H1 (cell line): Measurements from ENCODE around the gene PIBF1. TPM values are rescaled to one million over a fixed set of nuclear protein-coding genes. Genes with fewer than 3 reads are reported as not detected.

Experiments
- CTCF ChIA-PET: fragments of 300-600 bp; sonication (Branson Sonifier 250); formaldehyde crosslinking; loops from one replicate; lab custom pipeline; 2021; ENCODE audit not compliant: partially characterized antibody; lab: Charles Lee
- POLR2A ChIA-PET: fragments of 300-600 bp; sonication (Branson Sonifier 250); formaldehyde crosslinking; loops from one replicate; lab custom pipeline; 2021; ENCODE audit warnings: inconsistent platforms; ENCODE audit not compliant: partially characterized antibody; lab: Charles Lee
- DNase-seq, 2 experiments: peaks; one replicate each; pipeline versions ENCODE4 v3.0.0 to v3.0.0-alpha.2; 2010 to 2022; ENCODE audit warnings: low spot score in 2 of 2, low read depth in 1 of 2, mixed read lengths in 1 of 2
- FAIRE-seq: peaks from 2 replicates; lab custom pipeline; 2011; peaks lifted over from hg19 to GRCh38; lab: Jason Lieb, UNC
- H2AFZ ChIP-seq: 2 replicates; pipeline ENCODE4 v1.8.1; 2012; ENCODE audit warnings: low read length, inconsistent platforms
- H2AK5ac ChIP-seq: 2 replicates; pipeline ENCODE4 v1.6.1; 2013; ENCODE audit warnings: low read depth, low read length
- H2BK120ac ChIP-seq: replicated peaks from 2 replicates; pipeline ENCODE3; 2013; ENCODE audit warnings: low read depth, low read length, inconsistent platforms
- H2BK12ac ChIP-seq: 2 replicates; pipeline ENCODE4 v1.6.1; 2013; ENCODE audit warnings: low read depth, low read length
- H2BK15ac ChIP-seq: 2 replicates; pipeline ENCODE4 v1.6.1; 2013; ENCODE audit warnings: low read length
- H2BK20ac ChIP-seq: 2 replicates; pipeline ENCODE4 v1.6.1; 2013; ENCODE audit warnings: low read length
- H2BK5ac ChIP-seq: 2 replicates; pipeline ENCODE4 v1.6.1; 2013; ENCODE audit warnings: low read depth, low read length
- H3K14ac ChIP-seq: 2 replicates; pipeline ENCODE4 v1.6.1; 2013; ENCODE audit warnings: inconsistent platforms; ENCODE audit not compliant: insufficient read length
- H3K18ac ChIP-seq: 2 replicates; pipeline ENCODE4 v1.6.1; 2013; ENCODE audit warnings: low read length; ENCODE audit errors: extremely low read depth
- H3K23ac ChIP-seq: 2 replicates; pipeline ENCODE4 v1.6.1; 2013; ENCODE audit warnings: inconsistent platforms; ENCODE audit not compliant: insufficient read length
- H3K23me2 ChIP-seq: 2 replicates; pipeline ENCODE4 v1.6.1; 2013; ENCODE audit warnings: low read depth, low read length
- H3K27ac ChIP-seq: 2 replicates; pipeline ENCODE4 v1.6.1; 2011; ENCODE audit warnings: low read depth, low read length, inconsistent platforms
- H3K27me3 ChIP-seq, 4 experiments: replicated peaks in 1 of 4; 1 replicate in 1 of 4; 2 replicates in 3 of 4; pipeline versions ENCODE4 v1.6.1 to v1.8.1; 2011 to 2013; ENCODE audit warnings: low read length in 3 of 4, mild to moderate bottlenecking in 3 of 4, inconsistent platforms in 2 of 4, mixed read lengths in 2 of 4, moderate library complexity in 1 of 4; ENCODE audit not compliant: control insufficient read depth in 3 of 4, insufficient read depth in 3 of 4; ENCODE audit errors: extremely low read depth in 1 of 4
- H3K36me3 ChIP-seq, 4 experiments: 2 replicates each; pipeline versions ENCODE4 v1.6.1 to v1.8.1; 2011 to 2013; ENCODE audit warnings: mild to moderate bottlenecking in 4 of 4, low read length in 3 of 4, moderate library complexity in 2 of 4, control low read depth in 1 of 4, inconsistent platforms in 1 of 4; ENCODE audit not compliant: insufficient read depth in 4 of 4, control insufficient read depth in 2 of 4
- H3K4ac ChIP-seq: replicated peaks from 2 replicates; pipeline ENCODE3; 2013; ENCODE audit warnings: low read length, low read depth, mixed read lengths, inconsistent platforms; ENCODE audit not compliant: insufficient read length
- H3K4me1 ChIP-seq, 4 experiments: replicated peaks in 1 of 4; 1 replicate in 1 of 4; 2 replicates in 3 of 4; pipeline versions ENCODE4 v1.6.1 to v1.8.1; 2011 to 2013; ENCODE audit warnings: low read length in 3 of 4, inconsistent platforms in 2 of 4, mixed read lengths in 1 of 4; ENCODE audit not compliant: insufficient read depth in 4 of 4, control insufficient read depth in 3 of 4
- H3K4me2 ChIP-seq, 2 experiments: 2 replicates each; pipeline versions ENCODE4 v1.6.1 to v1.8.1; 2011 to 2013; ENCODE audit warnings: low read depth in 2 of 2, low read length in 2 of 2, control low read depth in 1 of 2, inconsistent platforms in 1 of 2, mild to moderate bottlenecking in 1 of 2; ENCODE audit not compliant: insufficient read depth in 1 of 2
- H3K4me3 ChIP-seq, 4 experiments: fragments of 200-600, 300-600 bp in 1 of 4; sonication (generic), shearing (Covaris generic), sonication (Bioruptor Twin) in 1 of 4; 2 replicates each; pipeline versions ENCODE4 v1.5.1 to v1.8.1; 2011 to 2016; ENCODE audit warnings: low read length in 4 of 4, low read depth in 3 of 4, control low read depth in 2 of 4, inconsistent platforms in 2 of 4, mild to moderate bottlenecking in 2 of 4, mixed read lengths in 1 of 4, moderate library complexity in 1 of 4; ENCODE audit not compliant: insufficient read depth in 2 of 4; ENCODE audit errors: extremely low read depth in 1 of 4
- H3K56ac ChIP-seq: replicated peaks from 2 replicates; pipeline ENCODE3; 2013; ENCODE audit warnings: low read depth, mild to moderate bottlenecking, mixed read lengths, low read length, inconsistent platforms; ENCODE audit not compliant: insufficient read length
- H3K79me1 ChIP-seq: 2 replicates; pipeline ENCODE4 v1.6.1; 2013; ENCODE audit warnings: low read depth, low read length, control low read depth
- H3K79me2 ChIP-seq, 2 experiments: 2 replicates each; pipeline versions ENCODE4 v1.6.1 to v1.8.1; 2012 to 2013; ENCODE audit warnings: low read length in 2 of 2, mild to moderate bottlenecking in 2 of 2, inconsistent platforms in 1 of 2; ENCODE audit not compliant: insufficient read depth in 2 of 2, control insufficient read depth in 1 of 2
- H3K9ac ChIP-seq, 4 experiments: replicated peaks in 1 of 4; 1 replicate in 1 of 4; 2 replicates in 3 of 4; pipeline versions ENCODE4 v1.6.1 to v1.8.1; 2011 to 2013; ENCODE audit warnings: low read depth in 3 of 4, low read length in 3 of 4, control low read depth in 2 of 4, mild to moderate bottlenecking in 2 of 4, moderate library complexity in 2 of 4, inconsistent platforms in 1 of 4; ENCODE audit errors: extremely low read depth in 1 of 4
- H3K9me3 ChIP-seq, 2 experiments: 2 replicates each; pipeline versions ENCODE4 v1.6.1 to v1.8.1; 2012 to 2013; ENCODE audit warnings: mild to moderate bottlenecking in 2 of 2, moderate library complexity in 2 of 2, control low read depth in 1 of 2, inconsistent platforms in 1 of 2, low read depth in 1 of 2, low read length in 1 of 2, mixed read lengths in 1 of 2; ENCODE audit not compliant: insufficient read depth in 2 of 2
- H4K20me1 ChIP-seq, 2 experiments: replicated peaks in 1 of 2; 2 replicates each; pipeline versions ENCODE3 to v1.8.1; 2011 to 2013; ENCODE audit warnings: inconsistent platforms in 2 of 2, low read length in 2 of 2, mild to moderate bottlenecking in 1 of 2; ENCODE audit not compliant: insufficient read depth in 2 of 2, control insufficient read depth in 1 of 2
- H4K5ac ChIP-seq: 2 replicates; pipeline ENCODE4 v1.6.1; 2013; ENCODE audit warnings: low read length, low read depth, mixed read lengths, inconsistent platforms; ENCODE audit not compliant: insufficient read length
- H4K8ac ChIP-seq: 2 replicates; pipeline ENCODE4 v1.8.0; 2013; ENCODE audit warnings: mild to moderate bottlenecking, moderate library complexity, low read length, inconsistent platforms; ENCODE audit not compliant: insufficient read depth; ENCODE audit errors: extremely low read depth
- H4K91ac ChIP-seq: replicated peaks from 2 replicates; pipeline ENCODE3; 2013; ENCODE audit warnings: low read length, mixed read lengths, inconsistent platforms; ENCODE audit not compliant: insufficient read length
- BRCA1 ChIP-seq: IDR thresholded peaks from 2 replicates; pipeline ENCODE4 v1.6.1; 2012; ENCODE audit warnings: low read depth, low read length, improper control_type of control experiment
- JUN ChIP-seq: IDR thresholded peaks from 2 replicates; pipeline ENCODE4 v1.6.1; 2011; ENCODE audit warnings: low read depth, mild to moderate bottlenecking, improper control_type of control experiment, low read length
- POLR2A ChIP-seq, 2 experiments: IDR thresholded peaks; 1 replicate in 1 of 2; 2 replicates in 1 of 2; pipeline ENCODE4 v1.6.1; 2011; ENCODE audit warnings: low read depth in 2 of 2, low read length in 2 of 2, mild to moderate bottlenecking in 2 of 2; ENCODE audit errors: control extremely low read depth in 1 of 2
- WGBS, 2 experiments: shearing (Covaris generic) in 1 of 2; methylation state at CpG; one replicate each; pipeline versions ENCODE4 v1.1.6 to v1.1.7; 2013 to 2015; ENCODE audit warnings: low lambda C conversion rate in 2 of 2, mixed read lengths in 2 of 2, inconsistent platforms in 1 of 2, low coverage in 1 of 2, missing lambda C conversion rate in 1 of 2; ENCODE audit not compliant: insufficient replicate concordance in 2 of 2, insufficient coverage in 1 of 2, insufficient read length in 1 of 2; ENCODE audit errors: extremely low coverage in 1 of 2, missing lambda C conversion rate in 1 of 2; 5-methylcytosine and 5-hydroxymethylcytosine counted together
- polyA plus RNA-seq, 7 experiments: library from polyadenylated mRNA; depleted of rRNA in 3 of 7; stranded (reverse) in 5 of 7; unstranded in 2 of 7; fragments of >200 nt in 5 of 7; fragments of 200-250 nt in 2 of 7; gene quantifications; 1 replicate in 5 of 7; 2 replicates in 1 of 7; 4 replicates in 1 of 7; pipeline versions ENCODE4 v1.2.1 to v1.2.3, GENCODE V29; 2011 to 2013; ENCODE audit warnings: missing spikeins in 2 of 7, mixed read lengths in 2 of 7
- total RNA-seq: library from RNA; stranded (reverse); fragmentation: NEBNext Ultra II Directional; extraction: Animal tissue kit (Norgen Biotek cat#: 25700); gene quantifications from 2 replicates; pipeline ENCODE4 v1.2.1, GENCODE V29; 2021
- TF ChIP-seq, protein P1 (sequence below): IDR thresholded peaks from 2 replicates; pipeline ENCODE4 v1.6.1; 2011; ENCODE audit warnings: low read depth, mild to moderate bottlenecking, low read length; ENCODE audit not compliant: insufficient read depth

Gene PIBF1
- total and polyA plus RNA-seq, 2 of the 8 experiments (the other 6 are each of a cell fraction or from before 2014, with no cell fraction given): 1.1 to 13.2 TPM

GRCh38 chr13:72740015-72740414, 41.9 kb upstream of the PIBF1 start:
- Histone ChIP-seq H3K27me3 (no peaks in the 10 kb centered on the region), H3K36me3 (peaks cover 0 to 53% (median 20%) of the 10 kb centered on the region in 4 experiments; a peak in 6 of 8 replicates), H2BK120ac (no peak overlapping the region), H3K18ac (no peak overlapping the region), H3K4me1 (no peaks in the 10 kb centered on the region), H4K91ac (no peak overlapping the region), H4K5ac (no peak overlapping the region), H4K20me1 (peaks cover 0 to 1% of the 10 kb centered on the region in 2 experiments), H3K9ac (no peak overlapping the region), H2AFZ (no peak overlapping the region), H2BK5ac (no peak overlapping the region), H2BK20ac (no peak overlapping the region), H3K56ac (no peak overlapping the region), H3K79me2 (no peaks in the 10 kb centered on the region), H3K79me1 (no peaks in the 10 kb centered on the region), H3K23ac (no peak overlapping the region), H3K27ac (no peak overlapping the region), H3K23me2 (no peaks in the 10 kb centered on the region), H3K4me2 (no peak overlapping the region), H3K4me3 (no peak overlapping the region), H3K9me3 (no peaks in the 10 kb centered on the region), H4K8ac (no peak overlapping the region), H3K14ac (no peak overlapping the region), H2BK12ac (no peak overlapping the region), H2AK5ac (no peak overlapping the region), H3K4ac (no peak overlapping the region), H2BK15ac (no peak overlapping the region)
- no peak for TF ChIP-seq BRCA1
- TF ChIP-seq JUN: no peak
- TF ChIP-seq POLR2A (IDR thresholded peaks at IDR 0.05; ENCODE audit: control extremely low read depth in 1 of 2, low read depth in 2 of 2, low read length in 2 of 2): no peak
- TF ChIP-seq, protein P1, sequence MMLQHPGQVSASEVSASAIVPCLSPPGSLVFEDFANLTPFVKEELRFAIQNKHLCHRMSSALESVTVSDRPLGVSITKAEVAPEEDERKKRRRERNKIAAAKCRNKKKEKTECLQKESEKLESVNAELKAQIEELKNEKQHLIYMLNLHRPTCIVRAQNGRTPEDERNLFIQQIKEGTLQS: no peak
- 88% methylated on average over 1 of the region's 1 CpG; no CpG with 5 or more reads in 1 of the 2 experiments for WGBS, 2 experiments
- no peak for DNase-seq
- FAIRE-seq: no peak
- POLR2A ChIA-PET: no interaction called here
- CTCF ChIA-PET: no interaction called here
